K562 (cell line): ENCODE measurements around the gene RTCA. TPM values are rescaled to one million over a fixed set of nuclear protein-coding genes. Genes with fewer than 3 reads are reported as not detected.

Experiments
- polyA plus RNA-seq, 8 experiments: library from polyadenylated mRNA; depleted of rRNA in 4 of 8; stranded (reverse) in 5 of 8; unstranded in 3 of 8; fragments of >200 nt; fragmentation: Nextera tagmentation in 2 of 8; fragmentation: Illumina TruSeq in 1 of 8; extraction: Ambion mirVana in 2 of 8; extraction: Trizol in 1 of 8; gene quantifications; 2 replicates each; pipeline versions ENCODE4 v1.2.1 to v1.2.3, GENCODE V29; 2011 to 2014; ENCODE audit warnings: inconsistent platforms in 1 of 8, missing spikeins in 1 of 8
- total RNA-seq, 7 experiments: library from RNA; depleted of rRNA in 6 of 7; stranded (reverse); fragments of >200 nt in 6 of 7; fragmentation: Illumina TruSeq in 2 of 7; extraction: Trizol in 2 of 7; gene quantifications; 2 replicates each; pipeline versions ENCODE4 v1.2.1 to v1.2.3, GENCODE V29; 2011 to 2021; ENCODE audit warnings: low replicate concordance in 1 of 7
- TF ChIP-seq, protein P1 (sequence below), 2 experiments: fragments of 450-650 bp; formaldehyde crosslinking in 1 of 2; IDR thresholded peaks; 2 replicates each; pipeline versions ENCODE4 v1.4.0 to v1.6.1; 2014 to 2020; ENCODE audit warnings: mild to moderate bottlenecking in 2 of 2, borderline replicate concordance in 1 of 2, low read depth in 1 of 2
- TF ChIP-seq, protein P2 (sequence below): fragments of 250-450 bp; sonication (Bioruptor Pico); IDR thresholded peaks from 2 replicates; pipeline ENCODE4 v1.5.0; 2020; ENCODE audit warnings: mild to moderate bottlenecking, borderline replicate concordance
- TF ChIP-seq, protein P3 (sequence below), 2 experiments: fragments of 250-450 bp in 1 of 2; fragments of 450-650 bp in 1 of 2; sonication (Bioruptor Pico) in 1 of 2; IDR thresholded peaks; 2 replicates each; pipeline versions ENCODE4 v1.6.1 to v1.8.0; 2016 to 2021; ENCODE audit warnings: mild to moderate bottlenecking in 2 of 2, moderate library complexity in 2 of 2, missing compliant biosample characterization in 1 of 2, missing genetic modification characterization in 1 of 2

The RTCA gene
- total and polyA plus RNA-seq, 9 of the 15 experiments (the other 6 are each of a cell fraction or from before 2014, with no cell fraction given) = 11.6 to 57.2 (median 43.2) TPM

DNA sequence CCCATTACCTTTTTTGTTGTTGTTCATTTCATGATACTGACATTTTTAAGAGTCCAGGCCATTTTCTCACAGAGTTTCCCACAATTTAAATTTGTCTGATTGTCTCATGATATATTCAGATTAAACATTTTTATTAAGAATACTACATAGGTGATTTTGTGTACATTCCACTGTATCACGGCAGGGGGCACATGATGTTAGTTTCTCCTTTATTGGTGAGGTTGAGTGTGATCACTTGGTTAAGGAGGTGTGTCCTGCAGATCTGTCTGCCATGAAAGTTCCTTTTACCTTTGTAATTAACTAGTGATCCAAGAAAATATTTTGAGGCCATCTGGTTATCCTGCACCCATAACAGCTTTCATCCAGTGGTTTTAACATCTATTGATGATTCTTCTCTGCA, 11.8 kb downstream of the RTCA start (continued):
- TF ChIP-seq, protein P1, sequence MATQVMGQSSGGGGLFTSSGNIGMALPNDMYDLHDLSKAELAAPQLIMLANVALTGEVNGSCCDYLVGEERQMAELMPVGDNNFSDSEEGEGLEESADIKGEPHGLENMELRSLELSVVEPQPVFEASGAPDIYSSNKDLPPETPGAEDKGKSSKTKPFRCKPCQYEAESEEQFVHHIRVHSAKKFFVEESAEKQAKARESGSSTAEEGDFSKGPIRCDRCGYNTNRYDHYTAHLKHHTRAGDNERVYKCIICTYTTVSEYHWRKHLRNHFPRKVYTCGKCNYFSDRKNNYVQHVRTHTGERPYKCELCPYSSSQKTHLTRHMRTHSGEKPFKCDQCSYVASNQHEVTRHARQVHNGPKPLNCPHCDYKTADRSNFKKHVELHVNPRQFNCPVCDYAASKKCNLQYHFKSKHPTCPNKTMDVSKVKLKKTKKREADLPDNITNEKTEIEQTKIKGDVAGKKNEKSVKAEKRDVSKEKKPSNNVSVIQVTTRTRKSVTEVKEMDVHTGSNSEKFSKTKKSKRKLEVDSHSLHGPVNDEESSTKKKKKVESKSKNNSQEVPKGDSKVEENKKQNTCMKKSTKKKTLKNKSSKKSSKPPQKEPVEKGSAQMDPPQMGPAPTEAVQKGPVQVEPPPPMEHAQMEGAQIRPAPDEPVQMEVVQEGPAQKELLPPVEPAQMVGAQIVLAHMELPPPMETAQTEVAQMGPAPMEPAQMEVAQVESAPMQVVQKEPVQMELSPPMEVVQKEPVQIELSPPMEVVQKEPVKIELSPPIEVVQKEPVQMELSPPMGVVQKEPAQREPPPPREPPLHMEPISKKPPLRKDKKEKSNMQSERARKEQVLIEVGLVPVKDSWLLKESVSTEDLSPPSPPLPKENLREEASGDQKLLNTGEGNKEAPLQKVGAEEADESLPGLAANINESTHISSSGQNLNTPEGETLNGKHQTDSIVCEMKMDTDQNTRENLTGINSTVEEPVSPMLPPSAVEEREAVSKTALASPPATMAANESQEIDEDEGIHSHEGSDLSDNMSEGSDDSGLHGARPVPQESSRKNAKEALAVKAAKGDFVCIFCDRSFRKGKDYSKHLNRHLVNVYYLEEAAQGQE (IDR thresholded peaks at IDR 0.05; ENCODE audit: borderline replicate concordance) = 0 out of 2 replicates have a peak, but pooled peaks have one; percentile 10
- TF ChIP-seq, protein P1 (CRISPR knock-in tag; IDR thresholded peaks at IDR 0.05; ENCODE audit: low read depth) = no peak
- TF ChIP-seq, protein P2, sequence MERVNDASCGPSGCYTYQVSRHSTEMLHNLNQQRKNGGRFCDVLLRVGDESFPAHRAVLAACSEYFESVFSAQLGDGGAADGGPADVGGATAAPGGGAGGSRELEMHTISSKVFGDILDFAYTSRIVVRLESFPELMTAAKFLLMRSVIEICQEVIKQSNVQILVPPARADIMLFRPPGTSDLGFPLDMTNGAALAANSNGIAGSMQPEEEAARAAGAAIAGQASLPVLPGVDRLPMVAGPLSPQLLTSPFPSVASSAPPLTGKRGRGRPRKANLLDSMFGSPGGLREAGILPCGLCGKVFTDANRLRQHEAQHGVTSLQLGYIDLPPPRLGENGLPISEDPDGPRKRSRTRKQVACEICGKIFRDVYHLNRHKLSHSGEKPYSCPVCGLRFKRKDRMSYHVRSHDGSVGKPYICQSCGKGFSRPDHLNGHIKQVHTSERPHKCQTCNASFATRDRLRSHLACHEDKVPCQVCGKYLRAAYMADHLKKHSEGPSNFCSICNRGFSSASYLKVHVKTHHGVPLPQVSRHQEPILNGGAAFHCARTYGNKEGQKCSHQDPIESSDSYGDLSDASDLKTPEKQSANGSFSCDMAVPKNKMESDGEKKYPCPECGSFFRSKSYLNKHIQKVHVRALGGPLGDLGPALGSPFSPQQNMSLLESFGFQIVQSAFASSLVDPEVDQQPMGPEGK (CRISPR knock-in tag) = no peak
- TF ChIP-seq, protein P3, sequence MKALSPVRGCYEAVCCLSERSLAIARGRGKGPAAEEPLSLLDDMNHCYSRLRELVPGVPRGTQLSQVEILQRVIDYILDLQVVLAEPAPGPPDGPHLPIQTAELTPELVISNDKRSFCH (CRISPR knock-in tag; IDR thresholded peaks at IDR 0.05) = no peak
- TF ChIP-seq, protein P3 (tag; IDR thresholded peaks at IDR 0.05) = no peak
